GM21528 (cell line): ENCODE data around the gene ACSS2.

ENCODE experiments used
- ATAC-seq: cut with Tn5 transposase; IDR thresholded peaks from one replicate; pipeline ENCODE4 v1.9.1; 2021; ENCODE audit warnings: mild to moderate bottlenecking, moderate library complexity; ENCODE audit not compliant: unreplicated experiment, low FRiP score

The ACSS2 gene

DNA sequence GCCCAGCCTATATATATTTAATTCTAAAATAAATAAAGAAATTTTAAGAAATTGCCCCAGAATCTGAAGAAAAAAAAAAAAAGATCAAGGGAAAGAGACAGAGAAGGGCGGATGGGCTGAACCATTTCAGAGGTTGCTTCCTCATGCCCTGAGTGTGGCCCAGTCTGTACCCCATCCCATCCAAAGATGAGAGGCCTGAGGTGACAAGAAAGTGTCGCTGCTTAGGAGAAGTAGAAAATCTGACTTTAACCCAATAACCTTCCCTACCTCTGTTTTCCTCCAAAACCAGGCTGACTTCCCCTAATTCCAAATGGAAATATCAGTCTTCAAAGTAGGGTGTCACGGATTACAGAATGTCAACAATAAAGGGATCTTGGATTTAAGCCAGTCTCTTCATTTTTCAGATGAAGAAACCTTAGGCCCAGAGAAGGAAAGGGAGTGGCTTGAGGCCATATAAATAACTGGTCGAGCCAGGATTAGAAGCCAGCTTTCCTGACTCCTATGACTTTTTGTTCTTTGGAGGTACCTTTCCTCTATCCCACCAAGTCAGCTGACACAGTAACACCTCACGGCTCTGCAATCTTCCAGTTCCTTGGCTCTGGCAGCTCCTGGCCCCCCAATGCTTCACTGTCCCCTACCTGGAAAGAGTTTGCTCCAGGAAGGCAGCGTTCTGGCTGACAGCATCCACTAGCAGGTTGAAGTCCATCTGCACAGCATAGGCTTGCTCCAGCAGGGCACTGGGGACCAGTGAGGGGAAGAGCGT, 69.1 kb downstream of the ACSS2 start:
- ATAC-seq, result no peak

DNA sequence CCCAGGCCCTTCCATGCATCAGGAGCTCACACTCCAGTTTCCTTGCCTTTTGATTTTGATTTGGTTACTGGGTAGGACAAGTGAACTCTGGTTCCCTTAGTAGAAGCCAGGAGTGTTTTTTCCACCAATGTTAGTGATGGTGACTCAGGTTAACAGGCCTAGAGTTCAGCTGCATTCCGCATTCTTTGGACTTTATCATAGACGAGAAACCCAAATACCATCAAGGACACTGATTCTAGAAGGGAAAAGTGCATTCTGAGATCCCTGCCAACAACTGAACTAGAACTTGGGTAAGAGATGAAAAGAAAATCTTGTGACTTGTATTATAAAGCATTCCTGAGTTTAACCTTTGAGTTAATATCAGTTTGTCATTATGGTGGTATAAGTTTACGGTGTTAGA, 70.2 kb downstream of the ACSS2 start:
- ATAC-seq, result no peak

DNA sequence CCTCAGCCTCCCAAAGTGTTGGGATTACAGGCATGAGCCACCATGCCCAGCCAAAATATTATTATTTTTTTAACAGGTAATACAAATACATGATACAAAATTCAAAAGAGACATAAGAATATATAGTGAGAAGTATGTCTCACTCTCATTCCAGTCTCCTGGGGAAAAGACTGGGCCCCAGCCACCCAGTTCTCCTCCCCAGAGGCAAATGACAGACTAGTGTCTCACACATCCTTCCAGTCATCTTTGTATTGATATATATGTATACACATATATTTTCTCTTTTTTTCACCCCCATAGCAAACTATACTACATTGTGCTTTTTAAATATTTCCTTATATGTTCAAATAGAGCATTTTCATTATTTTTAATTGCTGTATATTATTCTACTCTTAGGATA, 70.9 kb downstream of the ACSS2 start:
- ATAC-seq, result no peak

DNA sequence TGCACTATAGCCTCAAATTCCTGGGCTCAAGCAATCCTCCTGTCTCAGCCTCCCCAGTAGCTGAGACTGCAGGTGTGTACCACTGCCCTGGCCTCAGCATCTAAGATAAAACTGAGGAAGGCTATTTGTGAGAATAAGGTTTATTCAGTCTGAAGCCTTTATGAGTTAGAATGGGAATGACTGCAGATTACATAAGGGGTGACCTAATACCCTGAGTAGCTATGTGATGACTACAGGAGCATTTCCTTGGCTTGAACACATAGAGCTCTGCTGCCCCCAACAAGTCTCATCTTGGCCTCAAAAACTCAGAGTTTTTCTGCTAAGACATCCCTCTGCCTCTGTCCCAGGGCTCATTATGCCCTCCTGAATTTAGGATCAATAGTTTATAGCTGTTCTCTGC, 71.6 kb downstream of the ACSS2 start:
- ATAC-seq, result no peak

DNA sequence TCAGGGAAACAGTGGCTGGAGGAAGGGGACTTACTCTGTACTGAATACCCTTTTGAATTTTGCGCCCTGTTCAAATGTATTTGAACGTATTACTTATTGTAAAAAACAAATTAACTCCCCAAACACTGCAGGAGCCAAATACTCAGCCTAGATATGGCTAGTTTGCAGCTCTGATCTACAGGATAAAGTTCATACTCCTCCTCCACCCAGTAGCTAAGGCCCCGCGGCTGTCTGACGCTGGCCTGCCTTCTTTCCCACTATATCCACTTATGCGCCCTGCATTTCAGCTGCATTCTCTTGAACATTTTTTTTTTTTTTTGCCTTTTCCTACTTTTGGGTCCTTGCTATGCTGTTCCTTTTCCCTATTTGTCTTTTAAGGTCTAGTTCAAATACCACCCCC, 72.7 kb downstream of the ACSS2 start:
- no peak for ATAC-seq

DNA sequence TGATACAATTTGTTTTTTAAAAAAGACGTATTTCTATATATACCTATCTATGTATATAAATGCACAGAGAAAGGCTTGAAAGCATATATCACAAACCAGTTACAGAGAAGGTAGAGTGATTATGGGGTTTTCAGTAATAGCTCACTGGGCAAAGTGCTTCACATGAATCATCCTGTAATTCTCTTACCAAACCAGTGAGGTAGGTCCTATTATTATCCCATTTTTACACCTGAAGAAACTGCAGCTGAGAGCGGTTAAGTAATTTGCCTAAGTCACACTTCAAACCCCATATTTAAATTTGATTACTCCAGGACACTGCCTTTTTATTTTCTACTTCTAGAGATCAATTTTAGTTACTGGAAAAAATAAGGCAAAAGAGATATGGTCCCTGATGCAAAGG, 74.8 kb downstream of the ACSS2 start:
- ATAC-seq, result no peak

DNA sequence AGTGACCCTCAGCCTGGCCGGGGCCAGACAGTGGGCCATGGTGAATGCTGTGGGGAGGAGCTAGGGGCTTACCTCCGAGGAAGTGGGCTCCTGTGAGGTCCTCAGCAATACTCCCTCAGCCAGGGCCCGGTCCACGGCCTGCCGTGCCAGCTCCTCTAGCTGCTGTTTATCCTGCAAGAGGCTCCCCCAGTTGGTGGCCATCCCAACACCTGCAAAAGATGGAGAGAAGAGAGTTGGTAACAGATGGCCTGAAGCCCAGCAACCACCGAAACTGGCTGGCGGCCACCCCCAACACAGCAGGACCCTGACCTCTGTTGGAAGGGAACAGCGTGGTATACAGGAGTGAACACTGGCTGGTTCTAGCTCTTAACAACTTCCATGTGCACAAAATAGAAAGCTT, 75.2 kb downstream of the ACSS2 start:
- ATAC-seq, result no peak

DNA sequence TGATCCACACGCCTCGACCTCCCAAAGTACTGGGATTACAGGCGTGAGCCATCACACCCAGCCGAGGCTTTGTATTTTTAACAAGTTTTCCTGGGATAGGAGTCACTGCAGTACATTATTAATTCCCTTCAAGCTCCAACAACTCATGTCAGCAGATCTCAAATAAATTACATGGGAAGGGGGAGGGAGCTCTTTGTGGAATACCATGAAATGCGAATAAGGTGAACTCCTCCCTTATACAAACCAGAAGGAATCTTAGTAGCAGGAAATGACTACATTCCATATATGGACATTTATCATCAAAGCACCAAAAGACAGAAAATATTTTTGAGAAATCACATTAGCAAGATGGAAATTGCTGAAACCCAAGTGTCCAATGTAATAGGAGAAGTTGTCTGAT, 76.3 kb downstream of the ACSS2 start:
- no peak for ATAC-seq

DNA sequence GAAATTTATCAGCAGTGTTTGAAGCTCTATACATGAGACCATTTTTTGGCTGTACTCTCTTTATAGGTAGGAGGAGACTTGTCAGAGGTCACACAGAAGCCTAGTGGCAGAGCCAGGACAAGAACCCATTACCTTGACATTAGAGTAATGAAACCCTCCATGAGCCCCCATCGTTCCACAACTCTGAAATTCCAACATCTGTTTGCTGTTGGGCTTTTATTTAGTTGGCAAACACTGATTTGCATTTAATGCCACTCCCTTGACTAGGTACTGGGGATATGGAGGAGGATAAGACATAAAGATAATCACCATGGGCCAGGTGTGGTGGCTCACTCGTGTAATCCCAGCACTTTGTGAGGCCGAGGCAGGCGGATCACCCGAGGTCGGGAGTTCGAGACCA, 77.5 kb downstream of the ACSS2 start:
- no peak for ATAC-seq

DNA sequence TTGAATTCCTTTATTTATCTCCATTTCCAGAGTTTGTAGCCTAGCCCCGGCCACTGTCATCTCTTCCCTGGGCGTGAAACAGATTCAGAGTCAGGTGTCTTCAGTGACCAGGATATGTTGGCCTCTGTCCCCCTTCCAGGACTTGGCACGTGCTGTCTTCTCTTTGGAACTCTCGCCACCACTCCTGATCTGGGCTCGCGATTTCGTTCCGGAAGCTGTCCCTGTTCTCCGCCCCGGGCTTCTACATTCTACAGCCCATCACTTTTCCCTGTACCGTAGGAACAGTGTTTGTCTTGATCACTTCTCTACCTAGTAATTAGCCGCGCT, 78.5 kb downstream of the ACSS2 start:
- ATAC-seq, result no peak

DNA sequence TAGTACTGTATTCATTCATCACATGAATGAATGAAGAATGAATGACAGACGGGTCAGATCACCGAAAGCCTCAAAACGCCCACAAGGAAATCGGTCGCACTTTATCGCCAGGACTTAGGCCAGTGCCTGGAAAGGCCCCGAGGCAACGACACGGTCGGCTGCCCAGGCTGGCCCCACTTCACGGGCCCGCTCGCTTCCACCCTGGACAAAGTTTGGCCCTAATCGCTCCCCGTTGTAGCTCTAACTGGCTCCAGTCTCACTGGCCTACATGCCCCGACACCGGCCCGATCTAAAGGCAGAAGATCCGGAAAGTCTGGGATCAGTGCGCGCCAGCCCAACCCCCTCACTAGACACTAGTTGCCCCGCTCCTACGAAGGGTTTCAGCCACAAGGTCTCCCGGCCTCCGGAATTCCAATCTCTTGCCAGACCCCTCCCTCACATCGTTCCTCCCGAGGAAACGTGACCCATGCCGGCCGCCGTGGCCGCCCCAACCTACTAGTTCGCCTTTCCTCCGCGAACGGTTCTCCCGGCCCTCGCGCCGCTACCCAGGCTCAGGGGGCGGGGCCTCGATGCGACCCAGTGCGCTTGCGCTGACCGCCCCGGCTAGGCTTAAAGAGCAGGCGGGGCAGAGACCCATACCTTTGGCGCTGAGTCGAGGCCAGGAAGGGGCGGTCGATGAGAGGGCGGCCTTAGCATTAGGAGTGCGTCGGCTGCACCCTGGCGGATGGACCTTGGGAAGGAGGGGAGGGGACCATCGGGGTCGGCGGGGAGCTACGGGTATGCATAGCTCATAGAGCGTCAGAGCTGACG, 79.0 kb downstream of the ACSS2 start, which contains the start of the genes GSS and MYH7B:
Gene GSS (minus strand): TSS at position 576 of the 810 bp plus-strand sequence. CDS start 3,954 bp downstream, outside the sequence.
Gene MYH7B (plus strand): TSS at position 638 of the 810 bp plus-strand sequence. CDS start 22,138 bp downstream, outside the sequence.
- peak; percentile 90 for ATAC-seq

DNA sequence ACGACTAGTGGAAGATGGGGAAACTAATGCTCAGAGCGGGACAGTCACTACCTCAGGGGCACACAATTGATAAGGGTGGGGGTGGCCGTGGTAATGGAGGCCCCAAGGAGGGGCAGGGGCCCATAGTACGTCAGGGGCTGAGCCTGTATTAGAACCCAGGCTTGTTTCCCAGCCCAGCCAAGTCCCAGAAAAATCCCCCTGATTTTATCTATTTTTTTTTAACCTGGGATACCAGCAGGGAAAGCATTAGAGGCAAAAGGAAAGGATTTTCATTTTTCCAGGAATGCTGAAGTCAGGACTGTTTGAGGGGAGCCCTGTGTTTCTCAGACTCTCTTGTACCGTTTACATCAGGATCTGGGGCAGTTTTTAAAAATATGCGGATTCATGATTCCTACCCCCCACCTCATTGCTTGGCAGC, 79.6 kb downstream of the ACSS2 start:
- ATAC-seq, result no peak

DNA sequence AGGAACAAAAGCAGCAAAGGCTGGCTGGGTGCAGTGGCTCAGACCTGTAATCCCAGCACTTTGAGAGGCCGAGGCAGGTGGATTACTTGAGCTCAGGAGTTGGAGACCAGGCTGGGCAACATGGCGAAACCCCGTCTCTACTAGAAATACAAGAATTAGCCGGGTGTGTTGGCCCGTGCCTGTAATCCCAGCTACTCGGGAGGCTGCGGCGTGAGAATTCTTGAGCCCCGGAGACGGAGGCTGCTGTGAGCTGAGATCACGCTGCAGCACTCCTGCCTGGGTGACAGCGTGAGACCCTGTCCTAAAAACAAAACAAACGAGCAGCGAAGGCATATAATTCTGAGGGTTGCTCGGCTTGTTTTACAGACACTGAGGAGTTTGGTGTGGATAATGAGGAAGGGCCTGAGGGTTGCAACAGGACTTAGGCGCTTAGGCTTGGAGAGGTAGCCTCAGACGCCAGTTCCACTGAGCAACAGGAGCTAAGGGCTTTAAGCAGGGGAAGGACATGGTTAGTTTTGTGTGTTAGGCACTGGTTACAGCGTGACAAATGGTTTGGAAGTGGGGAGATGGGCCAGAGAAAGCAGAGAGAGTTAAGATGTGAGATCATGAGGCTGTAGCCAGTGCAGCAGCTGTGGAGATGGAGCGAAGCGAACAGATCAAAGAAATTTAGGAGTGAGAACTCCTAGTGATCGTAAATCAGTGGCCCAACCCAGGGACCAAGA, 80.5 kb downstream of the ACSS2 start:
- ATAC-seq, result no peak

DNA sequence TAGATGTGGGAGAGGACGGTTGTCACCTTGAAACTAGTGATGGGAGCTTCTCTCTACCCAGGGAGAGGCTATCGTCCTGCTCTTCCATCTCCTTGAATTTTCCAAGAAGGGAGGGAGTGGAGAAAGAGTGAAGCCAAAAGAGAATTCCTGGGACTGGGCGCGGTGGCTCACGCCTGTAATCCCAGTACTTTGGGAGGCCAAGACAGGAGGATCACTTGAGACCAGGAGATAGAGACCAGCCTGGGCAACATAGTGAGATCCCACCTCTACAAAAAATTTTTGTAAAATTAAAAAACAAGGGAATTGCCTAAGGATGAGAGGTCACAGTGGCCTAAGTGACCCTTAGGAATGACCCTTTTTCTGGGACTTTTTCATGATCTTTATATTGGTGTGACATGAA, 88.1 kb downstream of the ACSS2 start:
- ATAC-seq, result no peak

DNA sequence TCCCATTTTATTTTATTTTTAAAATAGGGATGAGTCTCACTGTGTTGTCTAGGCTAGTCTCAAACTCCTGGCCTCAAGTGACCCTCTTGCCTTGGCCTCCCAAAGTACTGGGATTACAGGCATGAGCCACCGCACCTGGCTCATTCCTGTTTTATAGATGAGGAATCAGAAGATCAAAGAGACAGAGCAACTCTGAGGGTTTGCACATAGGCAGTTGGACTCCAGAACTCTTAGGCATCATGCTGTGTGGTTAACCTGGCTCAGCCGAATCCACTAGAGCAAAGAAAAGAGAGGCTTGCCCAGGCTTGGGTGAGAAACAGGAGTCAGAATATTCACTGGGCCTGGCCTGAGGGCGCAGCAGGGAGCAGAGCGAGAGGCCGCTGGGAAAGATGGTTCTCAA, 88.6 kb downstream of the ACSS2 start:
- no peak for ATAC-seq

DNA sequence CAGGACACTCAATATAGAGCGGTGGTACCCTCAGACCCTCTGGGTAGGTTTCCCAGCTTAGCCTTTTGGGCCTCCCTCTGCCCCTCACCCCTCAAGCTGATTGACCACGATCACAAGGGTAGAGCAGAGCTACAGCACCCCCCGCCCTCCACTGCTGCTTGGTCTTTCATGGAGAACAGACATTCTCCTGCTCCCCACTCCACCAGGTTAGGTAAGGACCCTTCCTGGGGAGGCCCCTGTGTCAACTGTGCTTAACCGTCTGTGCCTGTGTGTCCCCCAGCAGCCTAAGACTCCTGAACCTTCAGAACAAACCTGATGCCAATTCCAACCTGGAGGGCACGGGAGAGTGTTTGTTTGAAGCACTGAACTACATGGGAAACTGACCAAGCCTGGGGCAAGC, 91.0 kb downstream of the ACSS2 start:
- no peak for ATAC-seq

DNA sequence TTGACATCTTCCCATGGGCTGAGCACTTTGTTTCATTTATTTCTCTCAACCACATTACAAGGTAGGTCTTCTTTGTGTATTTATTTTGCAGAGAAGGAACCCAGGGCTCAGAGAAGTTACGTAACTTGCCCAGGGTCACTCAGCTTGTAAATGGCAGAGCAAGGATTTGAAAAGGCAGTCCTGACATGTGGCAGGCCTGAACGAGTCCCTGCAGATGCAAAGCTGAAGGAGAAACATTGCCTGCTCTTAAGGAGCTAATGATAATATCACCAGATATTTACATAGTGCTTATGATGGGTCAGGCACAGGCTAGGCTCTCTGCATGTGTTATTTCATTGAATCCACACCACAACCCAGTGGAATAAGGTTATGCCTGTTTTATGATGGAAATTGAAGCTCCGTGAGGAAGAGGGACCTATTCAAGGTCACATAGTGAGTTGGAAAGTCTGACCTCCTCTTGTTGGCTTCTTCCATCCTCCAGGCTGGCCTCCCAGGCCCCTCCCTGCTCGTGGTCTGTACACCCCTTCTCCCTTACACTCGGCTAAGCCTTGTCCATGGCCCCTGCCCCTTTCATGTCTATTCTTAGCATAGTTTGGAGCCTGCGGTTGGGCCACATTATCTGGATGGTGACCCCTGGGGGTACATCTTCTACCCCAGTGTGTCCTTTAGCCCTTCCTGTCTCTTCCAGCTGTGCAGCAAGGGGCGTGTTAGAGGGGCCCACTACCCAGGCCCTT, 91.8 kb downstream of the ACSS2 start:
- no peak for ATAC-seq

DNA sequence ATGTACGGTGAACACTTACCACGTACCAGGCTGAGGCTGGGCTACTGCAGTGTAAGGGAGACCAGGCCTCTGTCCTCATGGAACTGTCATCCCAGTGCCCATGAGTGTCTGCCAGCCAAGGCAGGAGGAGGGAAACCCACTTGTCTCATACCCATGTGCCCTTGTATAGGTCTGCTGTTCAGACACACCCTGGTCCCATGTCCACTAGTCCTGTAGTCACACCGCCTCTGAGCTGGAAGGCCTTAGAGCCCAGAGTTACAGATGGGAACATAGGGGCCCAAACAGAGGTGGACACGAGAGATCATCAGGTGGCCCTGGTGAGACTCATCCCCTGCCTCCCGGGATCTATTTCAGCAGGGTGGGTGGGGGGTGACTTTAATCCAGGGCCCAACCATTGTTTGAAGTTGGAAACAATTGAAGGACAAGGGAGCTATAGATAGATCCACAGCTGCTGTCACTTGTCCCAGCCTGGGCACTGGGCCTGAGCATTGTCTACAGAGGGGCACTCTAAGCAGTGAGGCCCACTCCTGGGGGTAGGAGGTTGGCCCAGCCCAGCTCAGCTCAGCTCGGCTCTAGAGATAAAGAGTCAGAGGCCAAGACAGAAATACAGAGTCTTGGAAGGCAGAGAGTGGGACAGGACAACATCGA, 93.9 kb downstream of the ACSS2 start:
- no peak for ATAC-seq

DNA sequence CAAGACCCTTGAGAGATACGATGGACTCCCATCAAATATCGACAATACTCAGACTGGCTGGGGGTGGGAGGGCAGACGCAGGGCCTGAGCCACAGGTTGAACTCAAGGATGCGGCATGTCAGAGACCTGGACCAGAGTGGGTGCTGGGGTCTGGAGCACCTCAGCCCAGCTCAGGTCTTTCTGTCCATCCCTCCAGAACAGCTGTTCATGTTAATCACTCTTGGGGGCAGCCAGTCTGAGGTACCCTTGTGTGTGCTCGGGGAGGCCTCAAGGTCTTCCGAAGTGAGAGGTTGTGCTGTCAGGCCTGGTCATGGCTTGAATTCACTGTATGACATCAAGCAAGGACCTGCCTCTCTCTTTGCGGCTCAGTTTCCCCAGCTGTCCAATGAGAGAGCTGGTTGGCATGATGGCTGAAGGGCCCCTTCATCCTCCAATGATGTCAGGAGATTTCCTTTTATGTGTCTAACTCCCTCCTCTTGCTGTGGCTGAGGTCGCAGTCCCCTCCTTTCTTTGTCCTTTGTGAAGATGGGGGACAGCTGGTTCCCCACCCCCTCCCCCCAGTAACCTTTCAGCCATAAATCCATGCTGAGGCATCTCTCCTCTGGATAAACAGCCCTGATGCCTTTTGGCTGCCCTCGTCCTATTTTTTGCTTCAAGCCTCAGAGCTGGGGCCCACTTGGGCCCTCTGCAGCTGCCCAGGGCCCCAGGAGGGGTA, 94.6 kb downstream of the ACSS2 start:
- no peak for ATAC-seq
